Thyroid gland (tissue), 4 donors: ENCODE data around the gene MARVELD3.

Source experiments
- POLR2A ChIP-seq, 2 donors: fragments of 450-650 bp; IDR thresholded peaks; one replicate each; pipeline ENCODE4 v1.6.1; 2017; ENCODE audit warnings: antibody characterized with exemption in 2 of 2, mild to moderate bottlenecking in 2 of 2, moderate library complexity in 1 of 2
- TF ChIP-seq, protein P1 (sequence below), 6 experiments: fragments of 200-600 bp in 3 of 6; fragments of 450-650 bp in 3 of 6; sonication (generic) in 3 of 6; IDR thresholded peaks; one replicate each; pipeline ENCODE4 v1.5.1; 2016 to 2019; ENCODE audit warnings: antibody characterized with exemption in 6 of 6, mild to moderate bottlenecking in 2 of 6, inconsistent platforms in 1 of 6, moderate library complexity in 1 of 6

DNA sequence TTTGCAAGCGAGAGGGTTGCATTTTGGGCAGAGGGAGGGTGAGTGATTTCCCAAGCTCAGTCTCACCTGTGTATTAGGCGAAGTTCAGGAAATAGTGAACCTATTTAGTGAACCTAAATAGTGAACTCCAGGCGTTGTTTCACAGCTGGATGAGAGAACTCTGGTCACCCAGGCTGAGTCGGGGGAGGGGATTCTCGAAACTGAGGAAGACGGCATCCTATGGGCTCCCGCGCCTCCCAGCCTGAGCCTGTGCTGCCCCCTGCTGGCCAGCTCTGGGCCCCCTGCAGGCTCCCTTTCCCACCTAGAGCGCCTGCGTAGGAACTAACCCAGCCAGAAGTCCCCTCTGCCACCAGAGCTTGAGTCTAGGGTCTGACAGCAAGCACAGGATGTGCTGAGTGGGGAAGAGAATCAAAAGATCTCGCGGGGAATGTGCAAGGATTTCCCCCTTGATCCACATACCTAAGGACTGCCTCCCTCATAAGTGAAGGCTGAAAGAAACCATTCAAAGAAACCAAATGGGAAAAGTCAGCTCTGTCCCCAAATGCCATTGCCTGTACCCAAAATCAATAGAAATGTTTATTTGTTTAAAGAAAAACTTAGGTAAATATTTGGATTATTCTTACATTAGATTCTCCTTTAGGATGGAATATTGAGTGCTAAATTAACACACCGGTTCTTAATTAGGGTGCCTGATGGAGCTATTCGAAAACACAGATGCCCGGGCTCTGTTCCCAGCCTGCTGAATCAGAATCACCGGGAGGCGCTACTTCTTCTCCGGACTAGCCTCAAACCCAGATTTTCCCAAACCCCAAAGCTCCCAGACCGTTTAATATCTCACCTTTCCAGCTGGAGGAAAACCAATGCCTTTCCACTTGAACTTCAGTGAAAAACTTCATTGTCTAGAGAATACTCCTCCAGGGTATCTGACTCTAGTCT is 14.8 kb upstream of the MARVELD3 start:
- TF ChIP-seq, protein P1, sequence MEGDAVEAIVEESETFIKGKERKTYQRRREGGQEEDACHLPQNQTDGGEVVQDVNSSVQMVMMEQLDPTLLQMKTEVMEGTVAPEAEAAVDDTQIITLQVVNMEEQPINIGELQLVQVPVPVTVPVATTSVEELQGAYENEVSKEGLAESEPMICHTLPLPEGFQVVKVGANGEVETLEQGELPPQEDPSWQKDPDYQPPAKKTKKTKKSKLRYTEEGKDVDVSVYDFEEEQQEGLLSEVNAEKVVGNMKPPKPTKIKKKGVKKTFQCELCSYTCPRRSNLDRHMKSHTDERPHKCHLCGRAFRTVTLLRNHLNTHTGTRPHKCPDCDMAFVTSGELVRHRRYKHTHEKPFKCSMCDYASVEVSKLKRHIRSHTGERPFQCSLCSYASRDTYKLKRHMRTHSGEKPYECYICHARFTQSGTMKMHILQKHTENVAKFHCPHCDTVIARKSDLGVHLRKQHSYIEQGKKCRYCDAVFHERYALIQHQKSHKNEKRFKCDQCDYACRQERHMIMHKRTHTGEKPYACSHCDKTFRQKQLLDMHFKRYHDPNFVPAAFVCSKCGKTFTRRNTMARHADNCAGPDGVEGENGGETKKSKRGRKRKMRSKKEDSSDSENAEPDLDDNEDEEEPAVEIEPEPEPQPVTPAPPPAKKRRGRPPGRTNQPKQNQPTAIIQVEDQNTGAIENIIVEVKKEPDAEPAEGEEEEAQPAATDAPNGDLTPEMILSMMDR (IDR thresholded peaks at IDR 0.05): peak; percentile 78 to 93 (median 86)
- TF ChIP-seq POLR2A (IDR thresholded peaks at IDR 0.05): no peak
